Measurements from ENCODE around the gene SLC19A1. TPM values are rescaled to one million over a fixed set of nuclear protein-coding genes. Genes with fewer than 3 reads are reported as not detected.
A peak's percentile ranks its signal among the peaks of the same experiment; 100 is the strongest.

Gene SLC19A1
- total and polyA plus RNA-seq, 10 donors: 7.5 to 52.8 (median 32.4) TPM

- no peaks in the 10 kb centered on the region for H3K27me3 ChIP-seq (replicated peaks in 1 of 7)
- peaks cover 12 to 47% (median 35%) of the 10 kb centered on the region in 6 donors for H3K4me1 ChIP-seq
- TF ChIP-seq POLR2AphosphoS5 (IDR thresholded peaks at IDR 0.05) (peak in 2 of 3 donors; percentile 60 to 67), POLR2A (IDR thresholded peaks at IDR 0.05) (no peak), CTCF (IDR thresholded peaks at IDR 0.05 in 8 of 11, conservative IDR thresholded peaks at IDR 0.05 in 3 of 11) (peak in 1 of 11 experiments; percentile 5)
- peak overlapping the region; percentile 57 to 95 (median 88) for H3K27ac ChIP-seq
- DNase-seq: peak; percentile 91
- peak overlapping the region in 5 of 8 donors; percentile 8 to 61 (median 23) for H3K4me3 ChIP-seq
- intact Hi-C loops (cut with DNase I; ENCODE audit: low total_unique reads): no loop called here
- H3K36me3 ChIP-seq: no peaks in the 10 kb centered on the region
- H3K9me3 ChIP-seq: no peaks in the 10 kb centered on the region
- 51 to 60% (median 56%) methylated on average over 13 to 15 of the region's 15 CpGs for WGBS, 5 donors
Observed at GRCh38 chr21:45549626-45550463, 7.6 kb upstream of the SLC19A1 start.

- Histone ChIP-seq H3K4me3 (no peak overlapping the region), H3K9me3 (no peaks in the 10 kb centered on the region), H3K36me3 (no peaks in the 10 kb centered on the region), H3K27ac (peak overlapping the region in 3 of 8 donors; percentile 91 to 95 (median 93)), H3K4me1 (peaks cover 12 to 52% (median 37%) of the 10 kb centered on the region in 6 donors), H3K27me3 (replicated peaks in 1 of 7) (no peaks in the 10 kb centered on the region)
- DNase-seq: peak; percentile 58
- intact Hi-C loops (cut with DNase I; ENCODE audit: low total_unique reads): no loop called here
- TF ChIP-seq CTCF (IDR thresholded peaks at IDR 0.05 in 8 of 11, conservative IDR thresholded peaks at IDR 0.05 in 3 of 11) (no peak), POLR2AphosphoS5 (IDR thresholded peaks at IDR 0.05) (no peak), POLR2A (IDR thresholded peaks at IDR 0.05) (no peak)
- WGBS, 5 donors: 84 to 86% (median 84%) methylated on average over 9 of the region's 9 CpGs
Observed at GRCh38 chr21:45548711-45549491, 6.7 kb upstream of the SLC19A1 start.

GRCh38 chr21:45547545-45547900 lies 5.3 kb upstream of the SLC19A1 start:
- H3K9me3 ChIP-seq: no peaks in the 10 kb centered on the region
- H3K36me3 ChIP-seq: no peaks in the 10 kb centered on the region
- no peak for TF ChIP-seq CTCF (IDR thresholded peaks at IDR 0.05 in 8 of 11, conservative IDR thresholded peaks at IDR 0.05 in 3 of 11)
- TF ChIP-seq POLR2AphosphoS5 (IDR thresholded peaks at IDR 0.05): no peak
- TF ChIP-seq POLR2A (IDR thresholded peaks at IDR 0.05): no peak
- no peaks in the 10 kb centered on the region for H3K27me3 ChIP-seq (replicated peaks in 1 of 7)
- H3K27ac ChIP-seq: no peak overlapping the region
- intact Hi-C loops (cut with DNase I; ENCODE audit: low total_unique reads): no loop called here
- H3K4me3 ChIP-seq: no peak overlapping the region
- no peak for DNase-seq
- WGBS, 5 donors: 81 to 92% (median 88%) methylated on average over 3 of the region's 3 CpGs
- peaks cover 8 to 57% (median 41%) of the 10 kb centered on the region in 6 donors for H3K4me1 ChIP-seq
